ENCODE data around the gene PARK7.
A peak's percentile ranks its signal among the peaks of the same experiment; 100 is the strongest.

The PARK7 gene

DNA sequence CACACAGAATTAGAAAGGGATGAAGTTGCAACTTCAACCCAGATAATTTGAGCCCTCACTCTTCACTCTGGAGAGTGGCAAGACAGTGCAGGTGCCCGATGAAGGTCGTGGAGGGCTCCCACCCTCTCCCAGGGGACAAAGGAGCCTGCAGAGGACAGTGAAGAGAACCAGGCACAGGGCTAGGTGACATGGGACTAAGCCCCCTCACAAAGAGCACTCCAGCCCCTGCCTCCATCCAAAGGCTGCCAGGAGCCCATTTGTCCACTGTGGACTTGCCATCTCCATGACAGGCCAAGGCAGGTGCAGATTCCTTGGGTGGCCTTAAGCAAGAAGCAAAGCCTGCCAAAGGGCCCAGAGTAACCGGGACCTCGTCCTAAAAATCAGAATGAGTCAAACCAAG is 49.5 kb downstream of the PARK7 start:
- DNase-seq = no peak

- no peak for DNase-seq
Measured at GRCh38 chr1:8011923-8012858, 50.7 kb downstream of the PARK7 start.

DNA sequence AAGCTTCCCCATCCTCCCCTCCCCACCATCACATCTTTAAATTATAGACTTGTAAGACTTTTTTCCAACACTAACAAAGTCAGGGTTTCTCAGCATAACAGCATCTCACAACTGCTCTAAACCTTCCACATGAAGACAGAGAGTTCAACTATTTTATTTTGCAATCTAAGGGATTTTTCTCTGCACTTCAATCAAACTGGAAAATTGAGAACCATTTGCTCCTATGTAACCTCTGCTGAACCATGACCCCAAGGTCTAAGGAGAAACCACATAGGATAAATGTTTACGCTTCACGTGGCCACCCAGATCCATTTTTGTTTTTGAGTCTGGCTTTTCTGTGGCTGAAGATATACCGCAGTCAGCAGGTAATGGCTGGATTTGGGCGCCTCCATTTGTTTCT is 51.4 kb downstream of the PARK7 start:
- DNase-seq = no peak

DNA sequence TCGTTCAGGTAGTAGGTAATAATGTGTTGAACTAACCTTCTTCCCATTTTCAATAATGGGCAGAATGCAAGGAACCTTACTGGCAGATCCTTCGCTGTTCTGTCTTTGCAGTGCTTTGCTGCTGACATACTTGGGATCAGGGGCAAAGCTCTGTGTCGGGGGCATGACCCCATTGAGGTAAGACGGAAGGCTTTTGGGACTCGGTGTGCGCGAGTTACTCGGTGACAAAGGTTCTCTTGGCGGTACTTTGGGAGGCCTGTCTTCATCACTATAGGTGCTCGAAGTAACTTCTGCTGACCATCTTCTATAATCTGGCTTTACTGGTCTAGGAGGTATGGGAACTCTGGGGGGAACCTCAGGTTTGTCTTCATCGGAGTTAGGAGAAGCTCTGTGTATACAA is 51.9 kb downstream of the PARK7 start:
- no peak for DNase-seq

- DNase-seq = no peak
Measured at GRCh38 chr1:8013800-8014199, 52.3 kb downstream of the PARK7 start.

DNA sequence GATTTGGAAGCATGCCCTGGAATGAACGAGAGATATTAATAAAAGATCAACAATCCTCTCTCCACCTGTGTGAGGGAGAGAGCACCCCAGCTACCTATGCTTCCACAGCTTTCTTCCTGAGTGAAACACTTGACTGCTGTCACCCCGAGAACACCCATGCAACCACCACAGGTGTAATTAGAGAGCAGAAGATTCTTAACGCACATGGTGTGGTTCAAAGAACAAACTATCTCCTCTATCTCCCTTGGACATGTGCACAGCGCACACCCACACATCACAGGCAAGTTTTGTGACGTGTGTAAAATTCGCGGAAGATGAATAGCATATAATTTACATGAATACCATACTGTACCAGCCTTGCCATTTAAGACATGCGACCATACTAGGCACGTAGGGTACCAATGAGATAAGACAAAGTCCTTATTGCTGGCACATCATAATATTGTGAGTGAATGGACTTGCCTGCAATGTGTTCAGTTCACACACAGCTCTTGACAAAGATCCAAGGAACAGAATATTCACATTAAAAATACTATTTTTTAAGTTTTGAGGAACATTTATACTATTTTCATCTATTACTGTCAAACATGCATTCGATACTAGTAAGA is 53.0 kb downstream of the PARK7 start:
- DNase-seq = no peak

DNA sequence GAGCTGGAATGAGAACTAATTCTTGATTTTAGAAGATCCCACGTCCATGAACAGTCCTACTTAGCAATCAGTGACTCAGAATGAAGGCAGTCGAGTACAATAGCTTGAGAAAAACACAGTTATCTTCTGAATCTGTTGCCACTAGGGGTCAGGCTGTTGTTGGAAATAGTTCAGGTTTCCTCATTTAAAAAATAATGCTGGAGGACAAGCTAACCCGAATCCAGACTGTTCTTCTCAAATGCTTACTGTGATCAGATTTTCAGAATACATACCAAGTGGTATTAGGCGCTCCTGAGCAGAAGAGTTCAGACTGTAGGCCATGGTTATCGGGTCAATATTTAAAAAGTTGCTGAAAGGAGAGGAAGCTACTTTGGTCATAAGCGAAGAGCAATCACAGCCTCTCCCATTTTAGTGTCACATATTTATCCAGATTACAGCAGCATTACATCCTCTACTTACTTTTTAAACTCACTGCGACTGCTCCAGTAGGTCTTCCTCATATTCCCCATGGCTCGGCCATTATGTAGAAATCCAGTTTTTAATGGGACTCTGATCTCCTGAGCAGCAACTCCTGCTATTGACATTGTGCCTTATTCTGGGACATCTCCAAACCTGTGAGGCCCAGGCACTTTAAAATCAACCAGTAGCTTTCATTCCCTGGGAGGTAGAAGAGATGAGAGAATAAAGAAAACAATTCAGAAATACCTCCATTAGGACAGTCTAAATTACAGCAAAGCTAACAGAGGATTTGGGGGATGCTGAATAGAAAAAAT is 53.7 kb downstream of the PARK7 start:
- peak; percentile 67 for DNase-seq

GRCh38 chr1:8015809-8016165 is 54.3 kb downstream of the PARK7 start:
- DNase-seq = no peak

- DNase-seq = no peak
Measured at GRCh38 chr1:8016210-8016894, 54.8 kb downstream of the PARK7 start.

GRCh38 chr1:8016895-8017241 is 55.4 kb downstream of the PARK7 start:
- DNase-seq = no peak

- DNase-seq = no peak
Measured at GRCh38 chr1:8017495-8018197, 56.1 kb downstream of the PARK7 start.

DNA sequence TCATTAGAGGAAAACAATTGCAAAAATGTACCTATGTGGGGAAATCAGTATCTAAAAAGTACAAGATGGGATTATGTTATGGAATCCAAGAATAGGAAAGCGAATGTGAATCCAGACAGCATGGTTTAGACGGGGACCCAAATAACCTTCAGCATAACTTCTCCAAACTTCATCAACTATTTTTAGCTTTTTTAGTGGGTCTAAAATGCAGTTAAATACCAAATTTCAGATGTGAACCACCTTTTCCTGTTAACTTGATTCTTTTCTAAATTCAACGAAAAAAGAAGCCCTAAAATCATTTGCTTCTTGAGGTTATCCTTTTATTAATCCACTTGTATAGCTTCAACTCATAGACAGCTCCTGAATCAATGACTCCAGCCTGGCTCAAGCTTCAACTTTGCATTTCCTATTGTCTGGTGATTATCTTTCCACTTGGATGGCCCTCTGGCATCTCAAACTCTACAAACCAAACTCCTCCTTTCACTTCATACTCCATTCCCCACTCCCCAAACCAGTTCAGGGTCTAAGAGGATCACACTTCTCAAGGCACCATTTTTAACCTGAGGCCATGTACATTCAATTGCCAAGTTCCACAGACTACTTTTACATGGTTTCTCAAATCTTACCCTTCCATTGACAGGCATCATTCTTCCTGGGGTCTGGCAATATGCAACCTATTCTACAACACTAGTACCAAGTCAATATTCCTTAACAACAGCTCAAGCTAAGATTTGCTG is 57.1 kb downstream of the PARK7 start:
- no peak for DNase-seq

GRCh38 chr1:8019229-8019620 is 57.7 kb downstream of the PARK7 start:
- DNase-seq = no peak

- no peak for DNase-seq
Measured at GRCh38 chr1:8020032-8020431, 58.5 kb downstream of the PARK7 start.

DNA sequence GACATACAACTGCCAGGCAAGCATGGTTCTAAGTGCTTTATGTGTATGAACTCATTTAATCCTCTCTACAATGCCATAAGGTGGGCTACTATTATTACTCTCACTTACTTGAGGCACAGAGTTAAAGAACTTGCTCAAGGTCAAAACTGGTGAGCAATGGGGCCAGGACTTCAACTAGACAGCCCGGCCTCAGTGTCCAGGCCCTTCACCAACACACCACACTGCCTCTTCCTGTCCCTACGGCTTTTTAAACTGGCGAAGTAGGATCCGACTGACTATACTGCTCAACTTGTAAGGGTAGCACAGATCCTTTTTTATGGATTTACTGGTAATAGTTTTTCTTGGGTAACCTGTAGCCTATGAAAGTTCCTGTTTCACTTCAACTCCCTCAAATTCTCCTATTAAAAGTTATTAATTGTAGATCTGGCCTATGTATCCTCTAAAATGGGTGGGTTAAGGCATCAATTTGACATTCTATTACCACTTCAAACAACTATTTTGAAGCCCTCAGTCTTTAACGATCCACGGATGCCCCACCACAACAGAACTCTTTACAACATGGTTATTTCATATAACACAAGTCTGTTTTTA is 60.3 kb downstream of the PARK7 start:
- DNase-seq = no peak

- DNase-seq = no peak
Measured at GRCh38 chr1:8022395-8023286, 61.1 kb downstream of the PARK7 start.

DNA sequence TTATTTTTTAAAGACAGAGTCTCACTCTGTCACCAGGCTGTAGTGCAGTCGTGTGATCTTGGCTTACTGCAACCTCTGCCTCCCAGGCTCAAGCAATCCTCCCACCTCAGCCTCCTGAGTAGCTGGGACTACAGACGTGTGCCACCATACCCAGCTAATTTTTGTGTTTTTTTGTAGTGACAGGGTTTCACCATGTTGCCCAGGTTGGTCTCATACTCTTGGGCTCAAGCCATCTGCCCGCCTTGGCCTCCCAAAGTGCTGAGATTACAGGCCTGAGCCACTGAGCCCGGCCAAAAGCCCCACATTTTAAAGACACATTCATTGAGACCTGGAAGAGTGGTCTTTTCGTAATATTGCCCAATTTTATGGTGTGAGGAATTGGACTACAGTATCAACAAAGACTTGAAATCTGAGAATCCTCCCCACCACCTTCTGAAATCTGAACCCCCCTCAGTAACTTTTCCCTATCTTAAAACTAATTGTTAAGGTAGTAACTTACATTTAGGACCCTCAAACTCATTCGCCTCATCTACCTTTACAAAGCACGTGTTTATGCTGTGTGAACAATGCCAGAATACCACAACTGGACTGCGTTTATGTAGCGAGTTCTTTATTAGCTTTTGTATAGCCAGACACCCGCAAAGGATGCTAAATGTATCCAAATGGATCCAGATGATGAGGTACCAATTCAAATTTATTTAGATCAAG is 61.9 kb downstream of the PARK7 start:
- DNase-seq = no peak

- DNase-seq = no peak
Measured at GRCh38 chr1:8023995-8024313, 62.4 kb downstream of the PARK7 start.

- no peak for DNase-seq
Measured at GRCh38 chr1:8024329-8024728, 62.8 kb downstream of the PARK7 start.
